Measurements from ENCODE around the gene CMSS1.

DNA sequence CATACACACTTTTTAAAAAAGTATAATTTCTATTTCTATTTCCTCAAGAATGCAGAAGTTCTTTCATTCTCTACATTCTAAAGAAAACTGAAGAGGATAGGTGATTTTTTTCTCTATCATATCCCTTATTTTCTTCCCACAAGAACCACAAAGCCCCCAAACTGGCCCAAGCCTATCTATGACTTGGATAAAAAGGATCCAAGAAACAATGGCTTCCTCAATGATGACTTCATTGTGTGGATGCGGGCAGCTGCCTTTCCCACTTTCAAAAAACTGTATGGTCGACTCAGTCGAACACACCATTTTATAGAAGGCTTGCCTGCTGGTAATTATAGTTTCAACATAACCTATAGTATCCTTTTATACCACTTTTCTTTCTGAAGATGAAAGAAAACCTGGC lies 390.2 kb downstream of the CMSS1 start:
- TF ChIP-seq EHMT2 (IDR thresholded peaks at IDR 0.05; ENCODE audit: borderline replicate concordance, low read depth, low read length) = no peak
- TF ChIP-seq ZNF598 (CRISPR knock-in tag; IDR thresholded peaks at IDR 0.05; ENCODE audit: borderline replicate concordance) = no peak
- TF ChIP-seq ARNT (IDR thresholded peaks at IDR 0.05) = no peak
- TF ChIP-seq IKZF4 (CRISPR knock-in tag; IDR thresholded peaks at IDR 0.05; ENCODE audit: borderline replicate concordance, low read depth, not compliant biosample characterization) = no peak
- TF ChIP-seq, protein P1, sequence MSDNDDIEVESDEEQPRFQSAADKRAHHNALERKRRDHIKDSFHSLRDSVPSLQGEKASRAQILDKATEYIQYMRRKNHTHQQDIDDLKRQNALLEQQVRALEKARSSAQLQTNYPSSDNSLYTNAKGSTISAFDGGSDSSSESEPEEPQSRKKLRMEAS (IDR thresholded peaks at IDR 0.05) = no peak
- no peak for TF ChIP-seq HHEX (CRISPR knock-in tag; IDR thresholded peaks at IDR 0.05)
- no peak for TF ChIP-seq THAP7 (CRISPR knock-in tag; IDR thresholded peaks at IDR 0.05)
- TF ChIP-seq, protein P2, sequence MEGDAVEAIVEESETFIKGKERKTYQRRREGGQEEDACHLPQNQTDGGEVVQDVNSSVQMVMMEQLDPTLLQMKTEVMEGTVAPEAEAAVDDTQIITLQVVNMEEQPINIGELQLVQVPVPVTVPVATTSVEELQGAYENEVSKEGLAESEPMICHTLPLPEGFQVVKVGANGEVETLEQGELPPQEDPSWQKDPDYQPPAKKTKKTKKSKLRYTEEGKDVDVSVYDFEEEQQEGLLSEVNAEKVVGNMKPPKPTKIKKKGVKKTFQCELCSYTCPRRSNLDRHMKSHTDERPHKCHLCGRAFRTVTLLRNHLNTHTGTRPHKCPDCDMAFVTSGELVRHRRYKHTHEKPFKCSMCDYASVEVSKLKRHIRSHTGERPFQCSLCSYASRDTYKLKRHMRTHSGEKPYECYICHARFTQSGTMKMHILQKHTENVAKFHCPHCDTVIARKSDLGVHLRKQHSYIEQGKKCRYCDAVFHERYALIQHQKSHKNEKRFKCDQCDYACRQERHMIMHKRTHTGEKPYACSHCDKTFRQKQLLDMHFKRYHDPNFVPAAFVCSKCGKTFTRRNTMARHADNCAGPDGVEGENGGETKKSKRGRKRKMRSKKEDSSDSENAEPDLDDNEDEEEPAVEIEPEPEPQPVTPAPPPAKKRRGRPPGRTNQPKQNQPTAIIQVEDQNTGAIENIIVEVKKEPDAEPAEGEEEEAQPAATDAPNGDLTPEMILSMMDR (CRISPR knock-in tag; IDR thresholded peaks at IDR 0.05) = no peak
- no peak for TF ChIP-seq EZH2 (conservative IDR thresholded peaks at IDR 0.05; ENCODE audit: low read depth, low read length)
- TF ChIP-seq KDM5B (CRISPR knock-in tag; IDR thresholded peaks at IDR 0.05; ENCODE audit: borderline replicate concordance) = no peak
- no peak for TF ChIP-seq SMAD3 (CRISPR knock-in tag; IDR thresholded peaks at IDR 0.05)

Data from HepG2 (cell line).